Measurements from ENCODE around the gene CBL.

GRCh38 chr11:119347940-119348605, 141.9 kb downstream of the CBL start:
- TF ChIP-seq, protein P1, sequence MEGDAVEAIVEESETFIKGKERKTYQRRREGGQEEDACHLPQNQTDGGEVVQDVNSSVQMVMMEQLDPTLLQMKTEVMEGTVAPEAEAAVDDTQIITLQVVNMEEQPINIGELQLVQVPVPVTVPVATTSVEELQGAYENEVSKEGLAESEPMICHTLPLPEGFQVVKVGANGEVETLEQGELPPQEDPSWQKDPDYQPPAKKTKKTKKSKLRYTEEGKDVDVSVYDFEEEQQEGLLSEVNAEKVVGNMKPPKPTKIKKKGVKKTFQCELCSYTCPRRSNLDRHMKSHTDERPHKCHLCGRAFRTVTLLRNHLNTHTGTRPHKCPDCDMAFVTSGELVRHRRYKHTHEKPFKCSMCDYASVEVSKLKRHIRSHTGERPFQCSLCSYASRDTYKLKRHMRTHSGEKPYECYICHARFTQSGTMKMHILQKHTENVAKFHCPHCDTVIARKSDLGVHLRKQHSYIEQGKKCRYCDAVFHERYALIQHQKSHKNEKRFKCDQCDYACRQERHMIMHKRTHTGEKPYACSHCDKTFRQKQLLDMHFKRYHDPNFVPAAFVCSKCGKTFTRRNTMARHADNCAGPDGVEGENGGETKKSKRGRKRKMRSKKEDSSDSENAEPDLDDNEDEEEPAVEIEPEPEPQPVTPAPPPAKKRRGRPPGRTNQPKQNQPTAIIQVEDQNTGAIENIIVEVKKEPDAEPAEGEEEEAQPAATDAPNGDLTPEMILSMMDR (IDR thresholded peaks at IDR 0.05): no peak
- TF ChIP-seq POLR2A (IDR thresholded peaks at IDR 0.05): no peak
